Left forelimb (tissue), 1 donor: ENCODE results near the gene RAPGEF3.

Experiments used
- DNase-seq: peaks from one replicate; pipeline ENCODE4 v3.0.0-alpha.2; 2018; ENCODE audit warnings: low spot score

Gene RAPGEF3

GRCh38 chr12:47689215-47689614 is 69.5 kb downstream of the RAPGEF3 start:
- DNase-seq, result no peak

- no peak for DNase-seq
Measured at GRCh38 chr12:47687636-47688035, 71.0 kb downstream of the RAPGEF3 start.

- no peak for DNase-seq
Measured at GRCh38 chr12:47686645-47687240, 71.9 kb downstream of the RAPGEF3 start.
